GM21367 (cell line): ENCODE results near the gene COPRS.

Experiments used
- ATAC-seq: cut with Tn5 transposase; IDR thresholded peaks from one replicate; pipeline ENCODE4 v1.9.1; 2021; ENCODE audit not compliant: unreplicated experiment

The COPRS gene

GRCh38 chr17:31858642-31859486 is at the start of gene COPRS:
Gene COPRS, minus strand, starts transcription at chr17:31859244. Its CDS starts 45 bp downstream, at chr17:31859199.
- peak; percentile 64 for ATAC-seq

GRCh38 chr17:31908386-31908785 is 49.3 kb upstream of the COPRS start:
- ATAC-seq = no peak

DNA sequence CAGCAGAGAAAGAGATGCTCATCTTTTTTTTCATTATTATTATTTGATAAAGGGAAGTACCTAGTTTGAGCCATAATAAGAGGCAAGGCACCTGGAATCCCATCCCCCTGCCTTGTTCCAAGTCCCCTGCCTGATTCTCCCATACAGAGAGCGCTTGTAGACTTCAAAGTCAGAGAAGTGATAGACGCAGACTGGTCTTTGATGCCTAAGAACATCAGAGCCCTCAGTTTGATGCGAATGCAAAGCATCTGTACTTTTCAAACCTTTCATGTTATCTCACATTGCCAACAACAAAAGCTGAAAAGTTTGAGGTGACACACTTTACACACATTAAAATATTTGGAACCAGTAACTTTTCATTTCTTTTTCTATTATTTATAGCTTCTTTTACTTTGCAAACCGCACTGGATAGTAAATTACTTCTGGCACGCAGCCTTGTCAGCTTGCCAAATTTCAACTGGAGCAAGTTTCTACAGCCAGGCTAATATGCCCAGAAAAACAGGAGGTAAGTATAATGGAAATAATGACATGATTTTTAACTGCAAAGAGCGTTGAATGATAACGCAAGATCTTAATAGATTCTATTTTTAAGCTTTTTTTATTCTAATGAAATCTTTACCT is 48.4 kb upstream of the COPRS start:
- ATAC-seq = no peak

DNA sequence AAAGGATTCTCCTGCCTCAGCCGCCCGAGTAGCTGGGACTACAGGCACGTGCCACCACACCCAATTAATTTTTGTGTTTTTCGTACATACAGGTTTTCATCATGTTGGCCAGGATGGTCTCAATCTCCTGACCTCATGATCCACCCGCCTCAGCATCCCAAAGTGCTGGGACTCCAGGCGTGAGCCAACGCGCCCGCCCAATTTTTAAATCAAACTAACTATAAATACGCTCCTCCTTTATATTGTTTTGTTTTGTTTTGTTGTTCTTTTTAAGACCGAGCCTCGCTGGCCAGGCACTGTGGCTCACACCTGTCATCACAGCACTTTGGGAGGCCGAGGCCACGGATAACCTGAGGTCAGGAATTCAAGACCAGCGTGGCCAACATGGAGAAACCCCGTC is 44.4 kb upstream of the COPRS start:
- no peak for ATAC-seq

GRCh38 chr17:31902693-31903092 is 43.6 kb upstream of the COPRS start:
- no peak for ATAC-seq

- no peak for ATAC-seq
Observed at GRCh38 chr17:31900877-31901276, 41.8 kb upstream of the COPRS start.

DNA sequence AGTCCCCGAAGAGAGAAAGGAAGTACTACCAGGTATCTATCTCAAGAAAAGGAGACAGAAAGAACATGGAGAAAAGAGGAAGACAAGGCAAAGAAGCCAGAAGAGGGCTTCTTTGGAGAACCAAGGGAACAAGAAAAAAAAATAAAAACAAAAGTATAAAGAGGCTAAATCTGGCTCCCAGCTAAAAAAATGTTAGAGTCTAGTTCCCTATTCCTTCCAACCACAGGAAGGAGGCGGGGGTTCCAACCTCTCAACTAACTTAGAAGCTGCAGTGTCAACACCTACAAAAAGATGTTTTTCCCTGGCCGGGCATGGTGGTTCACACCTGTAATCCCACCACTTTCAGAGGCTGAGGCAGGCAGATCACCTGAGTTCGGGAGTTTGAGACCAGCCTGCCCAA is 29.1 kb upstream of the COPRS start:
- ATAC-seq = no peak

GRCh38 chr17:31882571-31882970 is 23.5 kb upstream of the COPRS start:
- ATAC-seq = no peak

- ATAC-seq = no peak
Observed at GRCh38 chr17:31880311-31880710, 21.3 kb upstream of the COPRS start.

- ATAC-seq = no peak
Observed at GRCh38 chr17:31878703-31879073, 19.6 kb upstream of the COPRS start.

- ATAC-seq = no peak
Observed at GRCh38 chr17:31877911-31878702, 19.1 kb upstream of the COPRS start.

DNA sequence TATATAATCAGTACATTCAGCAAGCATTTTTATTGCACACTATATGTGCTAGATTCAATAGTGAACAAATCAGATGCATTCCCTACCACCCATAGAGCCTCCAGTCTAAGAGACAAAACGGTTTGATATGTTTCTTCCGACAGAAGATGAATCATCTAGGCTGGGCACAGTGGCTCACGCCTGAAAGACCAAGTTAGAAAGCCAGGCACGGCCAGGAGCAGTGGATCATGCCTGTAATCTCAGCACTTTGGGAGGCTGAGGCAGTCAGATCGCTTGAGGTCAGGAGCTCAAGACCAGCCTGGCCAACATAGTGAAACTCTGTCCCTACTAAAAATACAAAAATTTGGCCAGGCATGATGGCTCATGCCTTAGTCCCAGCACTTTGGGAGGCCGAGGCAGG is 18.3 kb upstream of the COPRS start:
- no peak for ATAC-seq

GRCh38 chr17:31875081-31875480 is 16.0 kb upstream of the COPRS start:
- no peak for ATAC-seq

- ATAC-seq = no peak
Observed at GRCh38 chr17:31869797-31870568, 10.9 kb upstream of the COPRS start.

- no peak for ATAC-seq
Observed at GRCh38 chr17:31869031-31869430, 10.0 kb upstream of the COPRS start.

DNA sequence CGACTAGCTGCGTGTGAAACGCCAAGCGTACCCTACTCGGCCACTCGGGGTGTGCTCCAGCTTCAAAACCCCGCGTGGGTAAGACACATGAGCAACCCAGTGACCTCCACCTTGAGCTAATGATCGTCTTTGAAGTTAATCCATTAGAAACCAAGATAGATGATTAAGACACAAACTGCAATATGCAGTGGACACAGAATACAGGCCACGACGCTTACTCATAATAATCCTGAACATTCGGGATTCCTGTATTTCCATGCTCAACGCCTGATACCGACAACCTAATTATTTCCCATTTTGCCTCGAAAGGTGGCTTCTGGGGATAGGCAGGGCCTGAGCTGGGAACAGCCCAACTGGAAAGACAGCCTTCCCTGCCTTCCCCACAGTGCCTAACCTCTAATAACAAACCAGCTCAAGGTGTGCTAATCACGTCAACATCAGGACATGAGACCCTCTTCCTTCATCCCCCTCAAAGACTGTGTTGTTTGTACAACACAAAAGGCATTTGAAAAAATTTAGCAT is 504 bp upstream of the COPRS start:
- no peak for ATAC-seq

GRCh38 chr17:31857920-31858641 is 963 bp downstream of the COPRS start:
- ATAC-seq = peak; percentile 7

DNA sequence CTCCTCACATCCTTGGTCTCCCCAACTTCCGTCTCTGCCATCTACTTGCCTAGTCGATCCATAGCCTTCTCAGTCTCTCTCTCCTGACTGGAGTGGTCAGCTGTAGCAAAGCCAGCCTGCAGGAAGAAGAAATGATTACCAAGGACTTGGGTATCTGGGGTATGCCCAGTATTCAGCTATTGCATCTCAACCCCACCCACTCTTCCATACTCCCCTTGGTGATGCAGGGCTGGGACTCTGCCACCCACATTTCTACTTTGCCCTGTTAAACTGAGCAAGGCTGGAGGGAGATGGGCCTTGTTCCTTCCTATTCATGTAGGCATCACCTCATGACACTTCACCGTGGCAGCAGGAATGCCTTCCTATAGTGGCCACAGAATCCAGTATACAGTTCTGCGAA is 2.3 kb downstream of the COPRS start:
- no peak for ATAC-seq

DNA sequence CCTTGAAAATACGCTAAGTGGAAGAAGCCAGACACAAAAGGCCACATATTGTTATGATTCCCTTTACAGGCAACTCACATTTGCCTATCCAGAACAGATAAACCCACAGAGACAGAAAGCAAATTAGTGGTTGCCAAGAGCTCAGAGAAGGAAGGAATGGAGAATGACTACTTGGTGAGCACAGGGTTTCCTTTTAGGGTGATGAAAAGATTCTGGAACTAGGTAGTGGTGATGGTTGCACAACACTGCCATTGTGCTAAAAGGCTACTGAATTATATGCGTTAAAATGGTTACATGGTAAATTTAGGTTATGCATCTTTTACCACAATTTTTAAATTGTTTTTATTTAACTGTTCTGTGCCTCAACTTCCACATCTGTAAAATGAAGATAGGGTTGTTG is 4.4 kb downstream of the COPRS start:
- no peak for ATAC-seq

GRCh38 chr17:31853911-31854470 is 5.1 kb downstream of the COPRS start:
- no peak for ATAC-seq
